SK-N-MC (cell line): ENCODE results near the gene PCMT1.

Source experiments
- EZH2 ChIP-seq: fragments of 200-600 bp; sonication (generic); IDR thresholded peaks from one replicate; pipeline ENCODE4 v1.6.1; 2017; ENCODE audit warnings: antibody characterized with exemption
- FOXP2 ChIP-seq: optimal IDR thresholded peaks from 2 replicates; pipeline ENCODE3; 2011; ENCODE audit warnings: mild to moderate bottlenecking, moderate library complexity; ENCODE audit not compliant: insufficient read depth; ENCODE audit errors: extremely low read length, control extremely low read depth
- POLR2AphosphoS5 ChIP-seq: IDR thresholded peaks from 2 replicates; pipeline ENCODE4 v1.6.1; 2012; ENCODE audit warnings: mild to moderate bottlenecking, low read depth, low read length, borderline replicate concordance

- TF ChIP-seq POLR2AphosphoS5, result no peak
- no peak for TF ChIP-seq EZH2
- TF ChIP-seq FOXP2, result no peak
Measured at GRCh38 chr6:149833651-149834050, 84.1 kb downstream of the PCMT1 start.
